SU-DHL-6 (cell line): ENCODE results near the gene COL23A1.

Source experiments
- H2AFZ ChIP-seq: fragments of 200-600 bp; sonication (generic); 2 replicates; pipeline ENCODE4 v1.6.1; 2014; ENCODE audit warnings: low read depth, mild to moderate bottlenecking, moderate library complexity, mixed read lengths, antibody characterized with exemption, low read length; ENCODE audit not compliant: severe bottlenecking
- H3F3A ChIP-seq: fragments of 200-600 bp; shearing (Covaris generic); 2 replicates; pipeline ENCODE4 v1.6.0; 2016; ENCODE audit warnings: antibody characterized with exemption, mild to moderate bottlenecking; ENCODE audit not compliant: insufficient read depth
- H3K27ac ChIP-seq: fragments of 200-600 bp; sonication (generic); 2 replicates; pipeline ENCODE4 v1.5.1; 2016; ENCODE audit warnings: low read depth, mild to moderate bottlenecking, low read length, moderate library complexity, mixed read lengths
- H3K27me3 ChIP-seq: fragments of 200-600 bp; sonication (generic), shearing (Covaris generic); 2 replicates; pipeline ENCODE4 v1.6.0; 2014; ENCODE audit warnings: mild to moderate bottlenecking, low read length
- H3K36me3 ChIP-seq: fragments of 200-600 bp; sonication (generic); 2 replicates; pipeline ENCODE4 v1.6.1; 2014; ENCODE audit warnings: mild to moderate bottlenecking, low read length, mixed read lengths
- H3K4me2 ChIP-seq: fragments of 300-600, 200-600 bp; shearing (Covaris generic), sonication (generic); 2 replicates; pipeline ENCODE4 v1.6.0; 2014; ENCODE audit warnings: low read length, low read depth, mild to moderate bottlenecking; ENCODE audit not compliant: poor library complexity, severe bottlenecking
- H3K4me3 ChIP-seq: fragments of 200-600 bp; sonication (generic); 2 replicates; pipeline ENCODE4 v1.5.1; 2014; ENCODE audit warnings: antibody characterized with exemption, low read length, mild to moderate bottlenecking, mixed read lengths; ENCODE audit not compliant: insufficient read depth, poor library complexity, severe bottlenecking
- H3K79me2 ChIP-seq: fragments of 200-600 bp; sonication (generic); 2 replicates; pipeline ENCODE4 v1.6.1; 2014; ENCODE audit warnings: mild to moderate bottlenecking, low read length, moderate library complexity; ENCODE audit not compliant: insufficient read depth
- H3K9ac ChIP-seq: fragments of 200-600 bp; sonication (generic); 2 replicates; pipeline ENCODE4 v1.7.0; 2014; ENCODE audit warnings: mild to moderate bottlenecking, low read length
- H3K9me2 ChIP-seq: fragments of 200-600 bp; sonication (generic); replicated peaks from 2 replicates; pipeline ENCODE4 v1.6.1; 2014; ENCODE audit warnings: low read length; ENCODE audit not compliant: insufficient read depth
- H3K9me3 ChIP-seq: fragments of 200-600 bp; sonication (generic); 2 replicates; pipeline ENCODE4 v1.6.1; 2014; ENCODE audit warnings: low read length, mixed read lengths; ENCODE audit not compliant: insufficient read depth
- H4K20me1 ChIP-seq: fragments of 200-600 bp; sonication (generic); 2 replicates; pipeline ENCODE4 v1.6.1; 2014; ENCODE audit warnings: low read depth, mild to moderate bottlenecking, antibody characterized with exemption, low read length, moderate library complexity, mixed read lengths
- EZH2phosphoT487 ChIP-seq: fragments of 200-600 bp; sonication (generic), shearing (Covaris generic); conservative IDR thresholded peaks from 2 replicates; pipeline ENCODE4 v1.6.1; 2018; ENCODE audit warnings: mild to moderate bottlenecking, antibody characterized with exemption, low read length, moderate library complexity, mixed read lengths
- TF ChIP-seq, protein P1 (sequence below): fragments of 200-600 bp; sonication (generic); IDR thresholded peaks from one replicate; pipeline ENCODE4 v1.5.1; 2017; ENCODE audit warnings: antibody characterized with exemption, mild to moderate bottlenecking, low read length, moderate library complexity; ENCODE audit not compliant: insufficient read depth, poor library complexity, severe bottlenecking

COL23A1 gene

DNA sequence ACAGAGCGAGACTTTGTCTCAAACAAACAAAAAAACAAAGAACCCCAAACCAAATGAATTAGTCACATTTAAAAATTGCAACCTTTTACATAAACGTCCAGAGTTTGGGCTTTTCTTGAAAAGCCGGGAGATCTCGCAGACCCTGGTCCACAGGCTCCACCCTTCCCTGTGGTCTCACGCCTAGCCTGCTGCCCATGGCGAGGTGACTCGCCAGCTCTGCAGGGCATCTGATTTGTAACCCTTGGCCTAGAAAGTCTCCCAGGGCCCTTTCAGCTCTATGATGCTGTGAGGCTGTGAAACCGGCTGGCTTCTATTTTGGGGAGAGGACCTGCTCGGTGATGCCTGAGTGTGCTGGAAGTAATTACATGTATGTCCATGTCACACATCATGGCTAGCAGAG is 312.8 kb downstream of the COL23A1 start:
- H3K27ac ChIP-seq: no peak overlapping the region
- no peaks in the 10 kb centered on the region for H3K36me3 ChIP-seq
- no peaks in the 10 kb centered on the region for H3K9me2 ChIP-seq
- H2AFZ ChIP-seq: no peak overlapping the region
- no peak overlapping the region for H3K9ac ChIP-seq
- H3F3A ChIP-seq: no peaks in the 10 kb centered on the region
- no peak overlapping the region for H3K4me2 ChIP-seq
- no peak for TF ChIP-seq EZH2phosphoT487
- TF ChIP-seq, protein P1, sequence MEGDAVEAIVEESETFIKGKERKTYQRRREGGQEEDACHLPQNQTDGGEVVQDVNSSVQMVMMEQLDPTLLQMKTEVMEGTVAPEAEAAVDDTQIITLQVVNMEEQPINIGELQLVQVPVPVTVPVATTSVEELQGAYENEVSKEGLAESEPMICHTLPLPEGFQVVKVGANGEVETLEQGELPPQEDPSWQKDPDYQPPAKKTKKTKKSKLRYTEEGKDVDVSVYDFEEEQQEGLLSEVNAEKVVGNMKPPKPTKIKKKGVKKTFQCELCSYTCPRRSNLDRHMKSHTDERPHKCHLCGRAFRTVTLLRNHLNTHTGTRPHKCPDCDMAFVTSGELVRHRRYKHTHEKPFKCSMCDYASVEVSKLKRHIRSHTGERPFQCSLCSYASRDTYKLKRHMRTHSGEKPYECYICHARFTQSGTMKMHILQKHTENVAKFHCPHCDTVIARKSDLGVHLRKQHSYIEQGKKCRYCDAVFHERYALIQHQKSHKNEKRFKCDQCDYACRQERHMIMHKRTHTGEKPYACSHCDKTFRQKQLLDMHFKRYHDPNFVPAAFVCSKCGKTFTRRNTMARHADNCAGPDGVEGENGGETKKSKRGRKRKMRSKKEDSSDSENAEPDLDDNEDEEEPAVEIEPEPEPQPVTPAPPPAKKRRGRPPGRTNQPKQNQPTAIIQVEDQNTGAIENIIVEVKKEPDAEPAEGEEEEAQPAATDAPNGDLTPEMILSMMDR: no peak
- no peaks in the 10 kb centered on the region for H3K79me2 ChIP-seq
- H4K20me1 ChIP-seq: no peaks in the 10 kb centered on the region
- H3K4me3 ChIP-seq: no peak overlapping the region
- H3K9me3 ChIP-seq: no peaks in the 10 kb centered on the region
- H3K27me3 ChIP-seq: no peaks in the 10 kb centered on the region

DNA sequence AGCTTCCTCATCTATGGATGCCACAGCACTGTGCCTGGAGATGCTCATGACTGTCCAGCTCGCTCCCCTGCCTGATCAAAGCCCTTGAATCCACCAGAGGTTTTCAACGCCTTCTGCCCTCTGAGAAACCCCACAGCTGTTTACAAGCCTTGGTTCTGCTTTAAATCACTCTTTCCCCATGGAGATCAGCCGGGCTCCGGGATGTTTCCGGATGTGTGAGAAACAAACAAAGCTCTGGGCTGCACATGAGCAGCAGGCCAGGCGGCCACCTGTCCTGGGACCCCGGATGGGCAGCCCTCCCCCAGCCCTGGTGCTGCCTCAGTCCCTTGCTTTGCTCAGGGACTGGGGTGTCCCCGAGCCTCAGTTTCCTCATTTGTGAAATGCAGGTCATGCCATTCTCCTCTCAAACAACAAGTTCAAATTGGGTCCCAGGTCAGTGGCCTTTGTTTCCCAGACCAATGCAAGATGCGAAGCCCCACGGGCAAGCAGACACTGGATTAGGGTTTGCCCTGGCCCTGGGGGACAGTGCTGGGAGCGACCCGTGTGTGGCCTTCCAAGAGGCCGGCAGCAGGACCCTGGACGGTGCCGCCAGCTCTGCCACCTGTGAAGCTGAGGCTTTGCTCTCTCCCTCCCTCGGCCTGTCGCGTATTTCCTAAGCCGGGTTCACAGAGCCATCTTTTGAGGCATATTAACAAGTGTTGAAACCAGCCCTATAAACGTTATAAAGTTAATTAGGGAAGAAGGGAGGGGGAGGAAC is 315.2 kb downstream of the COL23A1 start:
- H3K9ac ChIP-seq: no peak overlapping the region
- no peak overlapping the region for H3K4me2 ChIP-seq
- no peaks in the 10 kb centered on the region for H3K27me3 ChIP-seq
- H3K36me3 ChIP-seq: no peaks in the 10 kb centered on the region
- no peaks in the 10 kb centered on the region for H3K79me2 ChIP-seq
- no peaks in the 10 kb centered on the region for H3F3A ChIP-seq
- TF ChIP-seq EZH2phosphoT487: no peak
- TF ChIP-seq, protein P1: no peak
- no peak overlapping the region for H3K4me3 ChIP-seq
- H3K27ac ChIP-seq: no peak overlapping the region
- no peaks in the 10 kb centered on the region for H3K9me2 ChIP-seq
- no peaks in the 10 kb centered on the region for H4K20me1 ChIP-seq
- no peak overlapping the region for H2AFZ ChIP-seq
- H3K9me3 ChIP-seq: no peaks in the 10 kb centered on the region

DNA sequence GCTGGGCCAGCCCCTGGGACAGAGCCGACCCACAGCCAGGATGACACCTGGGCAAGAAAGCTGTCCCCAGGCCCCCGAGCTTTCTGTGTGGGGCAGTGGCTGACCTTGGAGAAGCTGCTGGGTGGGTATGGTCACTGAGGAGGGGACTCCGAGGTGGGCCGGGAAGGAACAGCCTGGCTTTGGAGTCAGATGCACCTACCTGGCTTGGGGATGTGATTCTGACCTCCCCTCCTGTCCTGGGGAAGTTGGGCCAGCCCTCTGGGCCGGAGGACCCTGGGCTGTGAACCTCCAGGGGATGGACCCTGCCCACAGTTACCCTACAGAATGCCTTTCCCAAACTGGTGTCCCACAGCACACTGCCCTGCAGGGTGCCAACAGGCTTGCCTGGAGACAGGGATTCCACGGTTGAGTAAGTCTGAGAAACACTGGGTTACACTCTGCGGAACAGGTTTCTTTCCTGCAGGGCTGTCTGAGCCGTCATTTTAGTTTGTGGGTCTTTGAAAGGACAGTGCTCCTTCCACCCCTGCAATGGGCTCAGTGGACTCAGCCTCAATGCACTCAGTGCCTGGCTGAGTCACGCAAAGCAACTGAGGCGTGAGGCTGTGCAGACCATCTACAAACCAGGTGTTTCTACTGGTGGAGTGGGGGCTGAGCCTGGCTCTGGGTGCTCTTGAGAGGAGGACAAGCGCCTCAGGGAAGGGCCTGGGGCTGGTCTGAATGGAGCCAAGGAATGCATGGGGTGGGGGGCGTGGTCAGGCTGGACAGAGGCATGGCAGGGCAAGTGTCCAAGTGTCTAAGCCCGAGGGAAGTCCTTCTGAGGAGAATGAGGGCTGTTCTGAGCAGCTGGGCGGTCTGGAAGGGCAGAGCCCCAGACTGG is 316.3 kb downstream of the COL23A1 start:
- no peaks in the 10 kb centered on the region for H3K9me3 ChIP-seq
- H3K9ac ChIP-seq: no peak overlapping the region
- H3K4me2 ChIP-seq: no peak overlapping the region
- TF ChIP-seq, protein P1: no peak
- no peak for TF ChIP-seq EZH2phosphoT487
- H2AFZ ChIP-seq: no peak overlapping the region
- no peak overlapping the region for H3K4me3 ChIP-seq
- no peak overlapping the region for H3K27ac ChIP-seq
- H3K36me3 ChIP-seq: no peaks in the 10 kb centered on the region
- no peaks in the 10 kb centered on the region for H3K27me3 ChIP-seq
- no peaks in the 10 kb centered on the region for H3K79me2 ChIP-seq
- H3F3A ChIP-seq: no peaks in the 10 kb centered on the region
- no peaks in the 10 kb centered on the region for H3K9me2 ChIP-seq
- H4K20me1 ChIP-seq: no peaks in the 10 kb centered on the region
